ENCODE data around the gene HES5.

GRCh38 chr1:2559509-2560298, 29.6 kb upstream of the HES5 start:
- TF ChIP-seq CTCF (IDR thresholded peaks at IDR 0.05) (no peak), POLR2A (IDR thresholded peaks at IDR 0.05; ENCODE audit: low read depth) (no peak)
